T1000 (cell line): ENCODE results near the gene TBC1D2B.
A peak's percentile ranks its signal among the peaks of the same experiment; 100 is the strongest.

Experiments
- DNase-seq: peaks from one replicate; lab custom pipeline; 2025; ENCODE audit warnings: mixed read lengths; lab: John Stamatoyannopoulos, UW

TBC1D2B gene

DNA sequence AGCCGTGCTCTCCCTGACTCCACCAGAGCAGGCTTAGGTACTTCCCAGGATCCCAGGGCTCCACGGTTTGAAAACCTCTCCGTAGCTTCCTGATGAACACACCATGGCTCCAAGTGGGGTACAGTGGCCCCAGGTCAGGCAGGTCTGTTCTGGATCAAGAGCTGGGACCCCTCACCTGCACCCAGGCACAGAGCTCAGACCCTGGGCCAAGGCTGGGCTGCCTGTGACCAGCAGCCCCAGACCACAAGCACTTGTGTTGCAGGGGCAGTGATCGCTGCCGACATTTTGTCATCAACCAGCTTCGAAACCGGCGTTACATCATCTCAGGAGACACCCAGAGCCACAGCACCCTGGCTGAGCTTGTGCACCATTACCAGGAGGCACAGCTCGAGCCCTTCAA is 20.2 kb upstream of the TBC1D2B start:
- DNase-seq: no peak

DNA sequence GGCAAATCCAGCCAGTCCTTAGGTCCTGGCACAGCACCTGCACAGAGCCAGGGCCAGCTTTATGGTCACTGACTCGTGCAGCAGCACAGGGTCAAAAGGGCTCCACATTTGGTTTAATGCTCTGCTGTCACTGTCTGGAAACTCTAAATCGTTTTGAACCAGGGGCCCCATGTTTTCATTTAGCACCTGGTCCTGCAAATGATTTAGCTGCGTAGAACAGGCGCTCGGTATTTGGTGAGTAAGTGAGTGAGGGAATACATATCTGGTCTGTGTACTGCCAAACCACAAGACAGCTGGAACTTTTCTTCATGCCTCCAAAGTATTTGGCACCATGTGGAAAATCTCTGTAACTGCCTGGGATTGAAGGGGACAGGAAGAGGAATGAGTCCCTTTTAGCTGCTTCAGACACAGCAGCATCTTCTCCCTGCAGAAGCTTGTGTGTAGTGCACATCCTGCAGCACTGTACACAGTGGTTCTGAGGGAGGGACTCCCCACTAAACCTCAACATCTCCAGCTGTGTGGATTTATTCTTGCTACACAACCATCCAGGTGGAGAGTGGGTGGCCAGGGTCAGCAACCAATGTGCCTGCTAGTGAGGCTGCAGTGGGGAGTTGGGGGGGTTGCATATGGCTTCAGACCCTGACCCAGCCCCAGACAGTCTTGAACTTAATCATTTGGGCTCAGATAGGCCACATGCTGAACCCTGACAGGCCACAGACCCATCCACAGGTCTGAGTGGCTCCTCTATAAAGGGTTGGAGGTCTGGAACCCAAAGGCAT is 15.9 kb upstream of the TBC1D2B start:
- DNase-seq: no peak

DNA sequence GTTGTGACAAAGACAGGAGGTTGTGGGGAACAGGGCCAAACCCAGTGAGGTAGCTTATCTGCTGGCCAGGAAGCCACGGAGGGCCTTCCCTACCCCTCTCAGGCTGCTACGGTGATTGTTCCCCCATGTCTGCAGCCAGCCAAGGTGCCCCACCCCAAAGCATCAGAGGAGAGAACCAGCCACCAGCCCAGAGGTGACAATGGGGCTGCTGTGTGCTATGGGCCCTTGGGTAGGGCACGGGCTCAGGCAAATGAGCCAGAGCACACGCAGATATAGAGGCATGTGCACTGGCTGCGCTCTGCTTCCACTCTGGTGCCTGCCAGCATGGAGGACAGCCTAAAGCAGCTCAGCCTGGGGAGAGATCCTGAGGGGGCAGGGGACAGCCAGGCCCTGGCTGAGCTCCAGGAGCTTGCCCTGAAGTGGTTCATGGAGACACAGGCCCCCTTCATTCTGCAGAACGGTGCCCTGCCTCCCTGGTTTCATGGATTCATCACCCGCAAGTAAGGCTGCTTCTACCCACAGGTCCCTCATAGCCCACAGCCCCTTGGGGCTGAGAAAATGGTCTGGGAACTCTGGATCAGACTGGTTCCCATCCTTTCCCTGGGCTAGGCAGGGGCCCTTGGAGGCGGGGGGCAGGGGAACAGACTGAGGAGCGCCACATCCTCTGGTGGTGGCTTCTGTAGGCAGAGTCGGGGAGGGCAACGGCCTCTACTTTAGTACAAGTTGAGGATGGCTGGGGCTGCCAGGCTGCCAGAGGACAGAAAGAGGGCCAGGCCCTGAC is 14.9 kb upstream of the TBC1D2B start, which contains the start of gene SH2D7:
TSS of gene SH2D7 (plus strand) at position 301 of the 781 bp plus-strand sequence. CDS start at position 325, 24 bp downstream.
- no peak for DNase-seq

DNA sequence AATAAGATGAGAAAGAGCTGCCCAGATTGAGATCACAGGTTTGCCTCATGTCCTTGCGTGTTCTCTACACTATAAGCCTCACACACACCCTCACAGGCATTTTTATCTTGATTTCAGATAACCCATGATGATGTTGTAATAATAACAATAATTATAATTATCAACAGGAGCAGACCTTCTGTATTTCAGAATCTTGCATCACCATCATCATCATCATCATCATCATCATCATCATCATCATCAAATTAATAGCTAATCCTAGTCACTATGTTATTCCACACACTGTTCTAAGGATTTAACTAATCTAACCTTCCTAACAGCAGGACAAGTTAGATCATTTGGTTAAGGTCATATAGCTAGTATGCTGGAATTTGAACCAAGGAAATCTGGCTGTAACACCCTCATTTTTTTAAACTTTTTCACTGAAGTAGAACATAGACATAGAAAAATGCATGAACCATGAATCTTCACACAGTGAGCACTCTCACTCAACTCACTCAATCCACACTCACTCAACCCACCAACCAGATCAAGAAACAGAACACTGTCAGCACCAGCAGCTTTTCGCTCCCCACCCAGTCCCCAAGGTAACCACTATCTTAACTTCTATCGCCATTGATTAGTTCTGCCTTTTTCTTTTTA is 13.0 kb upstream of the TBC1D2B start:
- no peak for DNase-seq

DNA sequence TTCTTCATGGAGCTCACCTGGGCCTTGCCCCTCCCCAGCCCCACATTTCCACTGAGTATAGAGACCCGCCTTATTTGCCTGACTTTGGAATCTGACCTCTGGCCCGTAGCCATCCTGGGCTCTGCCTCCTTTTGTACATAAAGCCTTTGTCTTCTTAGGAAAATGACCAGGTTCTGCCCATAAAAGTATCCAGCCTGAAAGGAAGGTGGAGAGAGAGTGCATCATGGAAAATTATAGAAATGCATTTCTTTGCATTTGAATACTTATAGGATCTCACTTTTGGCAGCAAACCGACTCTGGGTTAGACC is 11.2 kb upstream of the TBC1D2B start:
- no peak for DNase-seq

DNA sequence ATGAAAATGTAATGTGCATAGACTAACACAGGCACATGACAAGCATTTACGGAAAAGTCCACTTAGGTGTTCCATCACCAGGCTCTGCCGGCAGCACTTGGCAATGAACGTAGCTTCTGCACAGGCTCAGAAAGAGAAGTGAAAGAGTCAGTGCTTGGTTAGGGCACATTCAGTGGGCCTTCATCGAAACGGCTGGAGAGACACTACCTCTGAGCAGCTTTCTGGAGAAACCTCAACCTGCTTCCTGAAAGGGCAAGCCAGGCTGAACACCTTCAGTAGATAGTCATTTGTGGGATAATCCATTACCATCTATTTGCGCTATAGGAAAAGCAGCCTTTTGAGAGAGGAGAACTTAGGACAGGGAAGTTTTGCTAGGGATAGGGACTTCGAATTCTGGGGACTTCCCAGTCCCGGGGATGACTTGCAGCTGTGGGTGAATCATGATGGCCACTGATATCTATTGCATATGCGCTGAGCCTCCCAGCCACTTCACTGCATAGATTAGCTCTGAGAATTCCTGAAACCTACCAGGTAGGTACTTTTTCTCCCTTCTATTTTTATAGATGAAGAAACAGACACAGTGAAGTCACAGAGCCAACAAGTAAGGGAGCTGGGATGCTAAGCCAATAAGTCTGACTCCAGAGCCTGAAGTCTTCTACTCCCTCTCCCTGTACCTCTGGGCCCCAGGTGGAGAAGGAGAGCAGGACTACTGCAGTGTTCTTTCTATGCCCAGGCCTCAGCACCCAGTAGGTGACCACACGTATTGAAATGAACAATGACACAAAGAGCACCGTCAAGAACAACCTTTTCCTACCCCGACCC is 10.7 kb upstream of the TBC1D2B start:
- DNase-seq: no peak

DNA sequence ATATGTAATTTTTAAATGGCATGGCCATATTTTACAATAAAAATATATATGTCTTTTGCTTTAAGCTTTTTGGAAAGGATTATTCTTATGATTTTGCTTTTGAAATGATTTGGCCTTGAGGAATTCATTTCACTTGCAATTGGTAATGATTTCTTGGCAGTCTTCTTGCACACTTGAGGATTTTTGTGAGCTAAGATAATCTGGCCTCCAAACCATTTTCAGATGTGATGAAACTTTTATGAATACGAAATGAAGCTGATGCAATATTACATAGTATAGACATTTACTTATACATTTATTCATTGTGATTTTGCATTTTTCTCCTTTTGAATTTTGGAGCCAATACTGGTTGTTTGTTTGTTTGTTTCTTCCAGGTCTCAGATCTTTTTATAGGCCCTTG is 8.4 kb upstream of the TBC1D2B start:
- DNase-seq: no peak

DNA sequence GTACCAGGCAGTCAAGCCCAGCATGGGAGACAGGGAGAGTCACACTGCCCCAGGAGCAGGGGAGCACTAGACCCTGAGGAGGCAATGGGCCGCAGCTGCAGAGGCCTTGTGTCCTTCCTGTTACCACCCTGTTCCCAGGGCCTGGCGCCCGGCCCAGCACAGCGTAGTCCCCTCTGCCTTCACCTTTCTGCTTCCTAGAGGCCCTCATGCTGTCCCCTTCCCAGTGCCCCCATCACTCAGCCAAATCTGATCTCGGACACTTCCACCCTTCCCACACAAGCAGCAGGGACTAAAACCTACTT is 6.9 kb upstream of the TBC1D2B start:
- no peak for DNase-seq

DNA sequence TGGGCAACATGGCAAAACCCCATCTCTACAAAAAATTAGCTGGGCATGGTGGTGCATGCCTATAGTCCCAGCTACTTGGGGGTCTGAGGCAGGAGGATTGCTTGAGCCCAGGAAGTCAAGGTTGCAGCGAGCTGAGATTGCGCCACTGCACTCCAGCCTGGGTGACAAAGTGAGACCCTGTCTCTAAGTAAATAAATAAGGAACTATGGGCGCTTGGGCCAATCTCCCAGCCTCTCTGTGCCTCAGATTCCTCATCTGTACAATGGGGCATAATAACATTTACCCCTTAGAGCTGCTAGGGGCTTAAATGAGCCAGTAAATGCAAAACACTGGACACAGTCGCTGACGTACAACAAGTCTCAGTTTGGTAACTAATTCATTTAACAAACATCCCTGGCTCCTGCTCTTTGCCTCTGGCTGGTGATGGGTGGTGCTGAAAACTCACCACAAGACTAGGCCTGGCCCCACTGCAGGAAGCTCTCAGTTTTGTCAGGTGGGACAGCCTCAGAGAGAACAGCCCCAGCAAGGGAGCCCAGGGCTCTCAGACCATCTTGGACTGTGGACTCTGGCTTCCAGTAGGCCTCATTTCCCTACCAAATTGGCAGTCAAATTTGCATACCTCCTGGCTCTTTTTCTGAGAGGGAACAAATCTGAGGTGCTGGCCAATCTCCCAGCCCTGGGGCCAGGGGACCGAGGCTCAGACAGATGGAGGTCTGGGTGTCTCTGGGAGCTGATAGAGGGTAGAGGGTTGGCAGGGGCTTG is 6.4 kb upstream of the TBC1D2B start:
- DNase-seq: no peak

DNA sequence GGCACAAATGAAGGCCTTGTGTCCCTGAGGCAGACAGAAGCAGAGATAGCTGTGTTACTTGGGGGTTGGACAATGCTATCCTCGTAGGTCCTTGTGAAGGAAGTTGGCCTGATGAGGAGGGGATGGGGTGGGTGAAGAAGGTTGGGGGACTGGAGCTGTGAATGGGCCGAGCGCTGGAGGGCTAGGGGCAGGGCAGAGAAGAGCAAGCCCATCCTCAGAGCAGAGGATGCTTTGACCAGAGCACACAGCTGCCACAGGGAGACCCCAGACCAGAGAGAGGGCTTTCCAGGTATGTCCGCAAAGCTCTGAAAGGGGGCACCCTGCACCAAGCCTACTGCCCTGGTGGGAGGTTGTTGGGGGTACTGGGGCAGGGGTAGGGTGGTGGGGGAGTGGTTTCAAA is 5.7 kb upstream of the TBC1D2B start:
- no peak for DNase-seq

DNA sequence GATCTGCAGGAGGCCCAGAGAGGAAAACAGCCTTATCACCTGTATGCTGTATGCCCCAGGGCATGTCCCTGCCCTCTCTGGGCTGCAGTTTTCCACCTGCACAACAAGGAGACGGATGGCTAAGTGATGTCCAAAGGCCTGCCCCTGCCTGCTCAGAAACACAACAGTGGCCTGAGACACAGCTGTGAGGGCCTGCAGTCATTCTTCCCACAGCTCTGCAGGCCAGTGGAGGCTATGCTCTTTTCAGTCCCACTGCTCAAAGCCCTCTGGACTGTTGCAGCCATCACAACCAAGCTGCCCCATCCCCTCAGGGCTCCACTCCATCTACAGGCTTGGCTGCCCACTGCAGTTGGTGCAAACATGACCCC is 5.2 kb upstream of the TBC1D2B start:
- DNase-seq: no peak

DNA sequence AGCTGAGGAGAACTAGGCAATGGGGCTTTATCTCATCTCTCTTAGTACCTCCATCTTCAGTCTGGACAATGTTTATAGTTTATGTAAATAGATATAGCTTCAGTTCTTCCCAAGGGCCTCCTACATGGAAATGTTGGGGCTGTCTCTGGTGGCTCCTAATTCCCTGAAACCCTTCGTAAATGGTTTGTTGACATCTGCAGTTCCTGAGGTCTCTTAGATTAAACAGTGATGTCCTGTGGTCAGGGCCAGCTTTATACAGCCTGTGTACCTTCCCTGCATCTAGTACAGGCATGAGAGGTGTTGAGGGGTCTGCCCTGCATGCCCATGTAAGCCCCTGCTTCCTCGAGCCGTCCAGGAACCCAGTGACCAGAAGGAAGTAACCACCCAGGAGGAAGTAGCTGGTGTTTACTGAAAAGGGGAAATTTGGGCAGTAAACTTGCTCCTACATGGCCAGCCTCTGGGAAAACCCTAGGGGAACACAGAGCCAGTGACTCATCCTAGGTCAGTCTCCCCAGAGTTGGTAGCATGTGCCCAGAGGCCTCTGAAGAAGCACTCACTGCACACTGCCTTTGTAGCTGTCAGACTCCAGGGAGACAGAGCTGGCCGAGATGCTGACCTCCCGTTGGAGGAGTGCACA is 4.7 kb upstream of the TBC1D2B start:
- peak; percentile 22 for DNase-seq

DNA sequence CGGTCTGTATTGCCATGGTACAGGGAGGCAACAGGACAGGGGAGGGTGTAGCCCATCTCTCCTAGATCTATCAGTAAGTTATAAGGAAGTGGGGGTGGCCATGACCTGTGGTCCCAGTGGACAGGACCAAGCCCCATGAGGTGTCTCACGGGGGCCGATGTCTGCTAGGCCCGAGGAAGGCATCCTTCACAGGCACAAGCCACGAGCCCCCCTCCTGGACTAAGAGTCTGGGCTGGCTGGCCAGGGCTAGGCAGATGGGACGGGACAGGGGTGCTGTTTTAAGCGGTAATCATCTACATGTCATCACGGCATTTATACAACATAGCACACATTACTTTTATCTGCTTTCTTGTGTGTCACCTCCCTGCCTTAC is 2.6 kb upstream of the TBC1D2B start:
- no peak for DNase-seq

DNA sequence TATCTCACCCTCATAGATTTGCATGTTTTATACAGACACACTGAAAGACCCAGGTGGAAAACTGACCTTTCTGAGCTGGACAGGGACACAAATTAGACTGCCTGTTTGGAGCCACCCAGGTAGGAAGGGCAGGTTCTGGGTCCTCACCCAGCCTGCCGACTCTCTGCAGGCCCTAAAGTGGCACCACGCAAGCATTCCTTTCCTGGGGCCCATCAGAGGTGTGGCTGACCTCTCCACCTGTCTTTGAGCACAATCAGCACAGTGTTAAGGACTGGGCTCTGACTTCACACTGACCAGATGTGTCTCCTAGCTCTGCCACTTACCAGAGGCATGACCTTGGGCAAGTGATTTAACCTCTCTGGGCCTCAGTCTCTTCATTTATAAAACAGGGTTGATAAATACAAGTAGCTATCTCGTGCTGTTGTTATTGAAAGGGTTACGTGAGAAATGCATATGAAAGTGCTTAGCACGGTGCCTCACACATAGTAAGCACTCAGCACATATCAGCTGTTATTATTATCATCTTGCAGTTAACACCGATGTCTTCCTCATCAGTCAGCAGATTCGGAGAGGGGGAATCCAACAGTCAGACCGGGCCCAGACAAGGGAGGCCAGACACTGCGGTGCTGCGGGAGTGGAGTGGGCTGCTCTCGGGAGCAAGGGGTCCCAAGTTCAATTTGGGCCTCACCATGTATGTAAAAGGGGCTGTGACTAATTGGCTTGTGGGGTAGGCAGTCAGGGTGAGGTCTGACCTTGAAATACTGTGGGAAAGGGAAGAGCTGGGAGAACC is 2.0 kb upstream of the TBC1D2B start:
- DNase-seq: no peak

DNA sequence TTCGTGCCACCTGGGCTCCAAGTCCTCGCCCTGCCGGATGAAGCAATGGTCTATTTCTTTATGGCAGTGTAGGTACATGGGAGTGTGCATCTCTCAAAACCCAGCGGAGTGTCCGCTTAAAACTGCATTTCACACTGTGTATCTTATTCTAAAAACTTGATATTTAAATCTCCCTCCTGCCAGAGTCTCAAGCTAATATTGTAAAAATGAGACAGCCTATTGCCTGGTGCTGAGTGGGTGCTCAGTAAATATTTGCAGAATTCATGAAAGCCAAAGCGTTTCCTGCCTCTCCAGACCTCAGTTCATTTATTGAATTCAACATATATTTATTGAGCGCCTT is 330 bp upstream of the TBC1D2B start:
- no peak for DNase-seq

DNA sequence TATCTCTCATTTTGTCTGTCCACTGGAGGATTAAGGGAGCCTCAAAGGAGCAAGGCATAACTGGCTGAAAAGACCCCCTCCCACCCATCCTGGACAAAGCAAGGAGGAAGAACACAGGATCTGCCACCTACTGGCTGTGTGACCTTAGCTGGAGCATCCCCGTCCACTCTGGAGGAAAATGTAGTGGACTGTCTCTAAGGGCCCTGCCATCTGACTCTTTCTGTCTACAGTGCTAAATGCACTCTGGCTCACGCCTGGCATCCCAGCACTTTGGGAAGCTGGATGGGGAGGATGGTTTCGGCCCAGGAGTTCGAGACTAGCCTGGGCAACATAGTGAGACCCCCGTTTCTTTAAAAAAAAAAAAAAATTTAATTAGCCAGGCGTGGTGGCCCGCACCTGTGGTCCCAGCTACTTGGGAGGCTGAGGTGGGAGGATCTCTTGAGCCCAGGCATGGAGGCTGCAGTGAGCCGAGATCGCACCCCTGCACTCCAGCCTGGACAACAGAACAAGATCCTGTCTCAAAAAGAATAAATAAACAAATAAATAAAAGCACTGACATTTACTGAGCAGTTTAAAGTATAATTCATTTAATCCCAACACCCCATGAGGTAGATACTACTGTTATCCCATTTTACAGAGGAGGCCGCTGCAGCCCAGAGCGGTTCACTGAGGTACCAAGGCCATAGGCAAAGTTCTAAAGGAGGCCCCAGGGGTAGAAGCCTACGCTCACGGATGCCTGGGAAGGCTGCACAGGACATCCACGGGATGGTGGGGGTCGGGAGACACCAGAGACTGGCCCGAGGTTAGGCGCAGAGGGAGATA is 1.1 kb downstream of the TBC1D2B start:
- DNase-seq: no peak

DNA sequence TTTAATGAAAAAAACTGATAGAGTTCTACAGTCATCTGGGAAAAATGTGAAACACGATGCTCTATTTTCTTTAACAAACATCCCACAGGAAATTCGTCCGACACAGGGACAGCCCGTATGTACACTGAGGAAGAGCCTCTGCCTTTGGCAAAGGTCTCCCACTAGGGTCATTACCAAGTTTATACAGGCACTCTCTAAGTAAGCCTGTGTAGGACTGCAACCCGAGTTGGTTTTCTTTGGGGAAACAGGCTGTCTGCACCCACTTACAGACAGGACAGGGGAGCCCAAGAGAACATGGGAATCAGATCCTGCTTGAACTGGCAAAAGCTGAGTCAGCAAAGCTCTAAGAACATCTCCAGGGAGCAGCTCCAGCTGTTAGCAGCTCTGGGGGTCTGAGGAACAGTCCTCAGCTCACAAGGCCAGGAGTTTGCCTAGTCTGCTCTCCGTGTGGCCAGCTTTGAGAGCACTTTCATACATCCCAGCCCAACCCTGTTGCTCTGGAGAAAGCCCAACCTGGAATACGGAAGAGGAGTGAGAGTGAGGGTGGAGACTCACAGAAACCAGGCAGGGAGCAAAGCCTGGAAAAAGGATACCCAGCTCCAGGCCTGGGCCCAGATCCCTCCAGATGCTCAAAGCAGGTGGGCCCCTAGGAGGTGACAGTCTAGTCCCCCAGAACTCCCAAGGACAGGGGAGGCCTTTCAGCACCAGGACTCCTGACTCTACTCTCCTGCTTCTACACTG is 1.9 kb downstream of the TBC1D2B start:
- peak; percentile 24 for DNase-seq

DNA sequence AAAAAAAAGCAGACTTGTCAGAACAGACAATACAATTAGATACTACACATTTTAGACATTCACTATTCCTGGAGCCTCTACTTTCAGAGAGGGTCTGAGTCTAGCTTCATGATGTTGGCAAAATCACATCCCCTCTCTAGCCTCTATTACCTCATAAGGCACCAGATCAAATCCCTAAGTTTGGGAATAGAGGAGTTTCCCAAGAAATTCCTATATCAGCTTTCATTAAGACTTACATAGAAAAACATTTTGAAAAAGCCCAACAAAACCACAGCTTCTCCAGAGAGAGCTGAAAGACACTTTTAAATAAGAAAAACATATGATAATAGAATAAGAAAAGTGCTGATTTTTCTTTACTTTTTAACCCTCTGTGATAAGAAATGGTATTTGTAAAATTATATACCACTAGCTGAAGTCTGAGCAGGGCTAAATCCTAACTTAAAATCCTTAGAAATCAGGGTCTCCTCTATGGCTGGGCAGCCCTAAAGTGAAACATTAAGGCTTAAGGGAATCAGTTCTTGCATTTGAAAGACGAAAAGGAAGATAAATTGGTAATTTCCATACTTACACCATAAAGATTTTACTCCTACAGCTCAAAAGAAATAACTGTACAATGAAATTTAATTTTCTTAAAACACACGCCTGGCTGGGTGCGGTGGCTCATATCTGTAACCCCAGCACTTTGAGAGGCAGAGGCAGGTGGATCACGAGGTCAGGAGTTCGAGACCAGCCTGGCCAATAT is 4.3 kb downstream of the TBC1D2B start:
- no peak for DNase-seq
